Skin of body (tissue), 2 donors: Measurements from ENCODE around the gene FYN. TPM values are rescaled to one million over a fixed set of nuclear protein-coding genes. Genes with fewer than 3 reads are reported as not detected.

Experiments used
- DNase-seq: peaks from one replicate; lab custom pipeline; 2025; lab: John Stamatoyannopoulos, UW
- total RNA-seq: library from RNA; depleted of rRNA; stranded (reverse); fragments of >200 nt; gene quantifications from one replicate; pipeline ENCODE4 v1.2.3, GENCODE V29; 2014

Gene FYN
- total RNA-seq, 1 donor from 2014 or later, result 145 TPM

DNA sequence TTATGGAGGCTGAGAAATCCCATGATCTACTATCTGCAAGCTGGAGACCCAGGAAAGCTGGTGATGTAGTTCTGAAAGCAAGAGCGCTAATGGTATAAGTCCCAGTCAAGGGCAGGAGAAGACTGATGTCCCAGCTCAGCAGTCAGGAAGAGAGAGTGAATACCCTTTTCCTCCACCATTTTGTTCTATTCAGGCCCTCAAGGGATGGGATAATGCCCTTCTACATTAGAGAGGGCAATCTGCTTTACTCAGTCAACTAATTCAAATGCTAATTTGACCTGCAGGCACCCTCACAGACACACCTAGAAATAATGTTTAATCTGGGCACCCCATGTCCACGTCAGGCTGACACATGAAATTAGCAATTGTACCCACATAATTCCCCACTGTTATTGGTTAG, 10.8 kb upstream of the FYN start:
- DNase-seq, result no peak

GRCh38 chr6:111880181-111880888, 7.1 kb upstream of the FYN start:
- no peak for DNase-seq

DNA sequence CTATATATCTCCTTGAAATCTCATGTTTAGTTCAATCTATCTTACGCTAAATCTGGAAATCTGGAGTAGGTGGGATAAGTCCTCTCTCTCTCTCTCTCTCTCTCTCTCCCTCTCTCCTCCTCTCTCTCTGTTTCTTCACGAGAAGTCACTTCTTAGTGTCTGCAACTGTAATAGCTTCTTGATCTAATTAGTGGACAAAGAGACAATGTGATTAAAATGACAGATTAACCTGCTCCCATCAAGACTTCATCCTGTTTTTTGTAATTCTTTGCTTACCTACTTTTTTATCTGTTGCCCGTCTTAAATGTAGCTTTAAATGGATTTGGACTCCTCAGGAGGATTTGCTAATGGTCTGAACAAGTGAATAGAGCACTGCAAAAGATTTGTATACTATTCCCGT, 2.5 kb upstream of the FYN start:
- DNase-seq, result no peak

DNA sequence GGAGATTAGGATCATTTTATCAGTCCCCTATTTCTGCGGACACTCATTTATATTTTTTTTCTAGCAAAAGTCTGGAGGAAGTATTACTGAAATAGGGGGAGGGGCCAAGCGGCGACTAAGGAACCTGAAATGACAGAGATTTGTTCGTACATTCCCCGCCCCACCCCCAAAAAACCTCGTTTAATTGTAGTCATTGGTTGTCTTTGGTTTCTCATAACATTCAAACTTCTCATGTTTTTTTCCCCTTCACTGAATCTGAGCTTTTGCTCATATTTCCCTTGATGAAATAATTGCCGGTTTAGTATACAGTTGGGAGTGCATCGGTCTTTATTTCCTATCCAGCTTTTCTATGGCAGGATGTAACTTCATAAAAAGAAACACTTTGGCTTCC, 768 bp upstream of the FYN start:
- peak; percentile 73 for DNase-seq

- peak; percentile 78 for DNase-seq
Measured at GRCh38 chr6:111872401-111873177, 663 bp downstream of the FYN start.

DNA sequence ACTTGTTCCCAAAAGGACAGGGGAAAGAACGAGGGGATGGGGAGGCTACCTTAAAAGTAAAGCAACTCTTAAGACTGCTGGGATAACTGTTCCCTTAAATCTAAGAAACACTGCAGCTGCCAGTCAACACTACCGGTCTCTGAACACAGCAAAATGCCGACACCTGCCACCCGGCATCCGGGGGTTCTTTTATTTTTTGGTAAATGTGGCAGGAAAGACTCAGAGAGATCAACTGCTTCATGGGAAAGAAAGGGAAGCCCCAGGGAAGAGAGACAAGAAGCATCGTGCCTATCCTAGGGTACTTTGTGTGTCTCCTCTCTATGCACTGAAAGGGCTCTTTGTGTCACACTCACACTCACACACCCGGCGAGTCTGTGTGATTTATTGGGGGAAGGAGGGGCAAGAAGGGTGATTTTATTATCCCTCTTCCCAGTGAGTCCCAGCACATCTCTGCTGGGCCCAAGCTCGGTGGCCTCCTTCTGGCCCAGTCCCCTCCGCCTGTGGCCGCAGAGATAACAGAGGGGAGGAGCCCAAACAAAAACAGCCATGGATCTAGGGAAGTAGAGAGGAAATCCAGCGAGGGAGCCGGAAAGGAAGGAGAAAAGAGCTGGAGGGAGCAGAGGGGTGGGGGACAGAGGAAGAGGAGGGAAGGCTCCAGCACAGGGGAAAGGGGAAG, 1.4 kb downstream of the FYN start:
- peak; percentile 78 for DNase-seq

GRCh38 chr6:111871207-111871606, 2.0 kb downstream of the FYN start:
- no peak for DNase-seq

GRCh38 chr6:111870742-111871064, 2.5 kb downstream of the FYN start:
- DNase-seq, result no peak

DNA sequence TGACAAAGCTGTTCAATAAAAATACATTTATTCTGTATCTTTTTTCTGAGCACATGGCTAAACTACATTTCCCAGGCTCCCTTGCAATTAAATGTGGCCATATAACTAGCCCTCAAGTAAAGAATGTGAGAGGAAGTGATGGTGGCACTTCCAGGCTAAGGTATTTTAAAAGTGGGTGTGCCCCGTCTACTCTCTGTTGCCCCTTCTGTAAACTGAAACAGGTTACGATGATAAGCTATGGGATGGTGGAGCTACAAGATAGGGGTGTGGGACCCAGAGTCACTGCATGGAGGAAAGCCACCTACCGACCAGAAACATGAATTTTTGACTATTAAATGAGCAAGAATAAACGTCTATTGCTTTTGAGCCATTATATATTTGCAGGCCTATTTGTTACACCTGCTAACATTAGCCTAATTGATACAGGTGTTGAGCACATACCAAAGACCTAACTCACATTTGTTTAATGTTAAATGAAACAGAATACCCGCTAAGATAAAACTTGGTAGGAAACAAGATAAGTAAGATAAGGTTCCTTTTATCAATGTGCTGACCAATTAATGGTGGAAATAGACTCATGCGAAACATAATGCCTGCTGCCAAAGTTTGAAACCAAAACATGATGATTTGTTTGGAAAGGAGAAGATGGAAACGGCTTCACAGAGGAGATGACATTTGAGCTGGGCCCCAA, 3.1 kb downstream of the FYN start:
- DNase-seq, result no peak

- no peak for DNase-seq
Measured at GRCh38 chr6:111866857-111867256, 6.4 kb downstream of the FYN start.

DNA sequence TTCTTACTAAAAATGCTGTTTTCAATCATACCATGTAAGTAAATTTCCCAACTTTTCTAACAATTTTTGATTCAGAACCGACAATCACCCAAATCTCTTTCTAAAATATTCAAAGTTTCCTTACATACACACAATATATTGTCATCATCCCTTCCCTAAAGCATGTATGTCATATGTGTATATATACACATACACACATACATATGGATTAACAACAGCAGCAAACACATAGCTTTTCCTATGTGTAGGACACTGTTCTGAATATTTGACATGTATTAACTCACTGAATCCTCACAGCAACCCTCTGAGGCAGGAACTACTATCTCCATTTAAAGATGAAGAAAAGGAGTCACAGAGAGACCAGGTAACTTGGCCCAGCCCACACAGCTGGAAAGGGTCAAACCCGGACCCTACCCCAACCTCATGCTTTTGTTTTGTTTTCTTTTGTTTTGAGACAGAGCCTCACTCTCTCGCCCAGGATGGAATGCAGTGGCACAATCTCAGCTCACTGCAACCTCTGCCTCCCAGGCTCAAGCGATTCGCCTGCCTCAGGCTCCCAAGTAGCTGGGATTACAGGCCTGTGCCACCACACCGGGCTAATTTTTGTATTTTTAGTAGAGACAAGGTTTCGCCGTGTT, 7.2 kb downstream of the FYN start:
- no peak for DNase-seq

GRCh38 chr6:111865049-111865585, 8.1 kb downstream of the FYN start:
- no peak for DNase-seq

GRCh38 chr6:111864138-111865048, 8.9 kb downstream of the FYN start:
- DNase-seq, result no peak

DNA sequence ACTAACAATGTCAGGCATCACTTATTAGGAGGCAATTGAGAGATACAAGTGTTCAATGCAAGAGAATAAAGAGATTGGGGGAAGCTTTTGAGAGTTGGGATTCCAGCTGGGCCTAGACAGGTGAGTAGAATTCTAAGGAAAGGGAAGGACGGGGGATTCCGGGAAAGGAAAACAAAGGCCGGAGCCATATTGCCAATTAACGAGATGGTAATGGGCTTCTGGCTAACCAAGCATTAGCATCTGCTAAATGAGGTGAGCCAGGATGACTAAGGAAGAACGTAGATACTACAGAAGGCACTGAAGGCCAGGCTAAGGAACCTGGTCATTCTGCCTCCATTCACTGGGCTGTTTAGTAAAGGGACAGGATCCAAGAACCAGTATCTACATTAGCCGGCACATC, 10.5 kb downstream of the FYN start:
- DNase-seq, result no peak

GRCh38 chr6:111862314-111862713, 10.9 kb downstream of the FYN start:
- DNase-seq, result no peak

- DNase-seq, result no peak
Measured at GRCh38 chr6:111861431-111861885, 11.8 kb downstream of the FYN start.

GRCh38 chr6:111858347-111858746, 14.9 kb downstream of the FYN start:
- no peak for DNase-seq

- DNase-seq, result no peak
Measured at GRCh38 chr6:111857674-111858337, 15.4 kb downstream of the FYN start.

- DNase-seq, result no peak
Measured at GRCh38 chr6:111855753-111856152, 17.5 kb downstream of the FYN start.

DNA sequence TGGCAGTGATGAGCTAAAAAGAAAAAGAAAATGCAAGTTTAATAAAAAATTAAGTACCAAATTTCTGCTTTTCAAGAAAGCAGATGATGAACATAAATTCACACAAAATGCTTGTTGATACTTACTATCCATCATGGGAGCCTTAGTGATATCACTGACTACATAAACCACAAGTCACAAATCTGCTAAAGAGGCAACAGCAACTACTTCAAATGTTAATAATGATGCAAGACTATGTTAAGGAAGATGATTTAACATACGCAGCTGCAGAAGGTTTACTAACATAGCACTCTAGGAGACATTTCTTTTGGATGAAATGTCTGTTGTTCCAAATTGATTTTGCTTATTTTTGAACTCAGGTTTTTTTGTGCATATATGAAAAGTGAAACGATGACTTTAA, 18.6 kb downstream of the FYN start:
- DNase-seq, result no peak
